Right lobe of liver (tissue), 6 donors: Measurements from ENCODE around the gene EDIL3. TPM values are rescaled to one million over a fixed set of nuclear protein-coding genes. Genes with fewer than 3 reads are reported as not detected.
A peak's percentile ranks its signal among the peaks of the same experiment; 100 is the strongest.

Source experiments
- ATAC-seq, 4 donors: fragments of 200-7000 bp; cut with Tn5 transposase; one replicate each; pipeline ENCODE4 v1.9.1; 2020; ENCODE audit warnings: mild to moderate bottlenecking in 4 of 4, moderate library complexity in 4 of 4
- DNase-seq, 3 donors: peaks; one replicate each; pipeline ENCODE4 v3.0.0-alpha.2; 2020
- H3K27ac ChIP-seq, 3 donors: fragments of 200-600 bp; one replicate each; pipeline ENCODE4 v1.8.0; 2022
- H3K27me3 ChIP-seq, 2 donors: fragments of 200-600 bp; one replicate each; pipeline ENCODE4 v1.8.0; 2022
- H3K36me3 ChIP-seq, 4 donors: fragments of 200-600 bp; sonication (generic) in 1 of 4; one replicate each; pipeline versions ENCODE4 v1.5.1 to v1.8.0; 2017 to 2022; ENCODE audit warnings: control low read depth in 1 of 4
- H3K4me1 ChIP-seq, 4 donors: fragments of 200-600 bp; sonication (generic) in 1 of 4; one replicate each; pipeline versions ENCODE4 v1.5.1 to v1.8.0; 2017 to 2022; ENCODE audit warnings: control low read depth in 1 of 4
- H3K4me3 ChIP-seq, 3 donors: fragments of 200-600 bp; one replicate each; pipeline ENCODE4 v1.8.0; 2022
- H3K9me3 ChIP-seq, 4 donors: fragments of 200-600 bp; sonication (generic) in 1 of 4; one replicate each; pipeline versions ENCODE4 v1.5.1 to v1.8.0; 2017 to 2022; ENCODE audit warnings: control low read depth in 1 of 4
- POLR2A ChIP-seq: fragments of 450-650 bp; IDR thresholded peaks from one replicate; pipeline ENCODE4 v1.6.1; 2017; ENCODE audit warnings: antibody characterized with exemption, mild to moderate bottlenecking
- WGBS: methylation state at CpG from one replicate; pipeline ENCODE4 v1.1.6; 2018; ENCODE audit warnings: low coverage, low lambda C conversion rate; ENCODE audit not compliant: insufficient coverage; ENCODE audit errors: missing lambda C conversion rate; 5-methylcytosine and 5-hydroxymethylcytosine counted together
- intact Hi-C, 2 donors: fragments of 100-400 bp; cut with DNase I; formaldehyde crosslinking; loops; one replicate each; pipeline versions ENCODE4 v1.11.2 to v1.14.1; 2022
- total RNA-seq, 6 experiments: library from RNA; depleted of rRNA in 2 of 6; stranded (reverse); fragments of >200 nt in 2 of 6; fragmentation: NEBNext Ultra II Directional in 3 of 6; extraction: Animal tissue kit (Norgen Biotek cat#: 25700) in 3 of 6; gene quantifications; one replicate each; pipeline versions ENCODE4 v1.1.0 to v1.2.4, GENCODE V29; 2016 to 2023
- TF ChIP-seq, protein P1 (sequence below), 4 donors: fragments of 200-600 bp in 3 of 4; fragments of 450-650 bp in 1 of 4; IDR thresholded peaks; one replicate each; pipeline versions ENCODE4 v1.5.1 to v1.8.0; 2016 to 2022; ENCODE audit warnings: antibody characterized with exemption in 4 of 4, mild to moderate bottlenecking in 2 of 4
- donor health status: DM: no; HTN: yes; CAD: no.
- donor health status: DM: no; HTN: no; CAD: no.
- donor health status: DM: no; HTN: no; CAD: no.
- donor health status: DM: no; HTN: yes; CAD: no.
- donor health status: DM: no; HTN: yes; CAD: no.

Gene EDIL3
- total RNA-seq, 6 experiments from 2014 or later: 0.61 to 0.84 (median 0.68) TPM; not detected in 3

DNA sequence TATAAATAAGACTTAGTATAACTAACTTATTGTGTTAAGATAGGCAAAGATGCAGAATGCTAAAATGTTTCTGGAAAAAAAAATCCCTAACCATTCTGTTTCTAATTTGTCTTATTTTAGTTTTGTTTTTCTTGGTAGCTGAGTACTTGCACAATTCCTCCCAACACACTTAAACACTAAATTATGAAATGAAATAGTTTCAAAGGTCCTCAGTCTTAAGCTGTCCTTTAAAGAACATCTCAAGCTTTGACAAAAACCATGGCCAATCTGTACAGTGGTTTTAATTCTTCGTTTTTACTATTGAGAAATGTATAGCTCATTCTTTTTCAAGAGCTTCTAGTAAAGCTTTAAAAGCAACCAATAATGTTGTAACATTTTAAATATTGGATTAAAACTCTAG lies 171.5 kb downstream of the EDIL3 start:
- no peaks in the 10 kb centered on the region for H3K27me3 ChIP-seq
- no peaks in the 10 kb centered on the region for H3K4me1 ChIP-seq
- DNase-seq (no peak), ATAC-seq (no peak)
- intact Hi-C loops: no loop called here
- H3K36me3 ChIP-seq: no peaks in the 10 kb centered on the region
- H3K27ac ChIP-seq: no peak overlapping the region
- whole genome bisulfite sequencing: 18% methylated on average over 1 of the region's 1 CpG
- no peak for TF ChIP-seq POLR2A
- TF ChIP-seq, protein P1, sequence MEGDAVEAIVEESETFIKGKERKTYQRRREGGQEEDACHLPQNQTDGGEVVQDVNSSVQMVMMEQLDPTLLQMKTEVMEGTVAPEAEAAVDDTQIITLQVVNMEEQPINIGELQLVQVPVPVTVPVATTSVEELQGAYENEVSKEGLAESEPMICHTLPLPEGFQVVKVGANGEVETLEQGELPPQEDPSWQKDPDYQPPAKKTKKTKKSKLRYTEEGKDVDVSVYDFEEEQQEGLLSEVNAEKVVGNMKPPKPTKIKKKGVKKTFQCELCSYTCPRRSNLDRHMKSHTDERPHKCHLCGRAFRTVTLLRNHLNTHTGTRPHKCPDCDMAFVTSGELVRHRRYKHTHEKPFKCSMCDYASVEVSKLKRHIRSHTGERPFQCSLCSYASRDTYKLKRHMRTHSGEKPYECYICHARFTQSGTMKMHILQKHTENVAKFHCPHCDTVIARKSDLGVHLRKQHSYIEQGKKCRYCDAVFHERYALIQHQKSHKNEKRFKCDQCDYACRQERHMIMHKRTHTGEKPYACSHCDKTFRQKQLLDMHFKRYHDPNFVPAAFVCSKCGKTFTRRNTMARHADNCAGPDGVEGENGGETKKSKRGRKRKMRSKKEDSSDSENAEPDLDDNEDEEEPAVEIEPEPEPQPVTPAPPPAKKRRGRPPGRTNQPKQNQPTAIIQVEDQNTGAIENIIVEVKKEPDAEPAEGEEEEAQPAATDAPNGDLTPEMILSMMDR (IDR thresholded peaks at IDR 0.05): no peak
- no peak overlapping the region for H3K4me3 ChIP-seq
- H3K9me3 ChIP-seq: no peaks in the 10 kb centered on the region

DNA sequence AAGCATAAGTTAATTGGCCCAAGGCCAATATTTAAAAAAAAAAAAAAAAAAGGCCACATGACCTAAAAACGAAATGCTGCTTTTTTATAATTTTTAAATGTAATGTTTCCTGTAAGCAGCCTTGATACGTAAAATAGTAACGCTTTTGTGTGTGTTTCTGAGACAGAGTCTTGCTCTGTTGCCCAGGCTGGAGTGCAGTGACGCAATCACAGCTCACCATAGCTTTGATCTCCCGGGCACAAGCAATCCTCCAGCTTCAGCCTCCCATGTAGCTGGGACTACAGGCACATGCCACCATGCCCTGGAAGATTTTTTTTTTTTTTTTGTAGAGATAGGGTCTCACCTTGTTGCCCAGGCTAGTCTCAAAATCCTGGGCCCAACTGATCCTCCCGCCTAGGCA lies 179.9 kb downstream of the EDIL3 start:
- intact Hi-C loops: no loop called here
- no peak for ATAC-seq
- TF ChIP-seq, protein P1 (IDR thresholded peaks at IDR 0.05): no peak
- TF ChIP-seq POLR2A: no peak

DNA sequence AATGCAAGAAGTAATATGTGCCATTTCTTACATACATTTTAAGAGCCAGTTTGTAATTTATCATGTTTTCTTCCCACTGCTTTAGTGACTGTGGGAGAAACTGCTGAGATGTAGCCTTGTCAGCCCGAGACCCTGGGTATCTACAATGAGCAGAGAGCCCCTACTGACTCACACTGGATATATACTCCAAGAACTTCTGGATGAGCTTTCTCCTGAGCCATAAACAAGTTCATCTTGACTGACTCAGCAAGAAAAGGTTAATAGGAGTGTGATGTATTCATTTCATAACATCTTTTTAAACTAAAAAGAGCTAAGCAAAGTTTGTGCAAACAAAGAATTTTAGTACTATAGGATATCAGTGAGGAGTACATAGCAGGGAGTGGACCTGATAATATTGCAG lies 182.5 kb downstream of the EDIL3 start:
- Histone ChIP-seq H3K4me3 (no peak overlapping the region), H3K9me3 (no peaks in the 10 kb centered on the region), H3K36me3 (no peaks in the 10 kb centered on the region), H3K27ac (no peak overlapping the region), H3K27me3 (no peaks in the 10 kb centered on the region), H3K4me1 (no peaks in the 10 kb centered on the region)
- intact Hi-C loops: no loop called here
- TF ChIP-seq, protein P1 (IDR thresholded peaks at IDR 0.05): no peak
- TF ChIP-seq POLR2A: no peak
- no peak for ATAC-seq
- whole genome bisulfite sequencing: 57% methylated on average over 1 of the region's 1 CpG
- DNase-seq: no peak

More for the DNA sequence above, 179.9 kb downstream of the EDIL3 start:
- 64% methylated on average over 6 of the region's 6 CpGs for WGBS
- H3K27me3 ChIP-seq: no peaks in the 10 kb centered on the region
- H3K4me3 ChIP-seq: no peak overlapping the region
- H3K27ac ChIP-seq: no peak overlapping the region
- DNase-seq: no peak
- H3K9me3 ChIP-seq: no peaks in the 10 kb centered on the region
- H3K36me3 ChIP-seq: no peaks in the 10 kb centered on the region
- no peaks in the 10 kb centered on the region for H3K4me1 ChIP-seq

DNA sequence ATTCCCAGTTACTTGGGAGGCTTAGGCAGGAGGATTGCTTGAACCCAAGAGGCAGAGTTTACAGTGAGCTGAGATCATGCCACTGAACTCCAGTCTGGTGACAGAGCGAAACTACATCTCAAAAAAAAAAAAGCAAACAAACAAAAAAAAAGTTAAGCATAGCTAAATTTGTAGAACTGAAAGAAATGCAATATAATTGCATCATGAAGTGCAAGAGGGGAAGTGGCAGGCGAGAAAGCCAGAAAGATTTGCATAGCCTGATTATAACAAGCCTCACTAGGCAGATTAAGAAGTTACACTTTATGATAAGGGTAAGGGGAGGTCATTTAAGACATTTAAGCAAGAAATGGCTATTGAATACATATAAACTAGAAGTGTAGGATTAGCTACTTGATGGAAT lies 187.1 kb downstream of the EDIL3 start:
- Histone ChIP-seq H3K27ac (no peak overlapping the region), H3K4me3 (no peak overlapping the region), H3K27me3 (no peaks in the 10 kb centered on the region), H3K4me1 (no peaks in the 10 kb centered on the region), H3K9me3 (no peaks in the 10 kb centered on the region), H3K36me3 (no peaks in the 10 kb centered on the region)
- 58% methylated on average over 2 of the region's 2 CpGs for WGBS
- TF ChIP-seq, protein P1 (IDR thresholded peaks at IDR 0.05): no peak
- no peak for TF ChIP-seq POLR2A
- intact Hi-C loops: no loop called here
- DNase-seq (no peak), ATAC-seq (peak in 1 of 4 donors; percentile 22)

DNA sequence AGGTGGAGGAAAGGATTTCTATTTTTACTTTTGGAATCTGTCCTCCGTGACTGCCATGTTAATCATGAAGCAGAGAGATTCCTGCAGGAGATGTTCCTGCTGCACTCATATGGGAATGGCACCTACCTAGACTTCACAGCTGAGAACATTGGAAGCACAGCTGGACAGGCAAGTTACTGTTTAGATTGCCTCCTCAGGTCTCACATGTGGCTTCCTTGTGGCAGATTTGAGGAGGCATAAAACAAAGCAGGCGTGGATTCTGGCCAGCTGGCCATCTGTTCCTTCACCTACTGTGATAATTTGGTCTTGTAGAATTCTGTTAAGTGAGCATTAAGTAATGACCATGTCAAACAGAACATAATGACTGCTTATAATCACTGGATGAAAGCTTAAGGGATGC lies 193.4 kb downstream of the EDIL3 start:
- H3K27ac ChIP-seq: no peak overlapping the region
- no peak overlapping the region for H3K4me3 ChIP-seq
- H3K36me3 ChIP-seq: no peaks in the 10 kb centered on the region
- ATAC-seq (no peak), DNase-seq (no peak)
- H3K4me1 ChIP-seq: no peaks in the 10 kb centered on the region
- no peaks in the 10 kb centered on the region for H3K9me3 ChIP-seq
- no peak for TF ChIP-seq POLR2A
- TF ChIP-seq, protein P1 (IDR thresholded peaks at IDR 0.05): no peak
- H3K27me3 ChIP-seq: no peaks in the 10 kb centered on the region
- 35% methylated on average over 2 of the region's 2 CpGs for WGBS
- intact Hi-C loops: no loop called here
